SW480 (cell line): ENCODE measurements around the gene PDE4D.

Experiments
- DNase-seq: peaks from one replicate; pipeline ENCODE4 v3.0.0-alpha.2; 2016; ENCODE audit warnings: low spot score

Gene PDE4D

GRCh38 chr5:59249726-59250125 is 643.8 kb downstream of the PDE4D start:
- no peak for DNase-seq

GRCh38 chr5:59249160-59249559 is 644.4 kb downstream of the PDE4D start:
- DNase-seq, result no peak

- no peak for DNase-seq
Measured at GRCh38 chr5:59246882-59247281, 646.6 kb downstream of the PDE4D start.

- DNase-seq, result peak; percentile 79
Measured at GRCh38 chr5:59246145-59246869, 647.2 kb downstream of the PDE4D start.

- no peak for DNase-seq
Measured at GRCh38 chr5:59245198-59245597, 648.3 kb downstream of the PDE4D start.

GRCh38 chr5:59241552-59241951 is 652.0 kb downstream of the PDE4D start:
- no peak for DNase-seq

- DNase-seq, result peak; percentile 52
Measured at GRCh38 chr5:59241119-59241518, 652.4 kb downstream of the PDE4D start.

- peak; percentile 79 for DNase-seq
Measured at GRCh38 chr5:59238126-59238902, 655.2 kb downstream of the PDE4D start.

- DNase-seq, result no peak
Measured at GRCh38 chr5:59236986-59237385, 656.5 kb downstream of the PDE4D start.

- DNase-seq, result no peak
Measured at GRCh38 chr5:59236448-59236847, 657.1 kb downstream of the PDE4D start.

GRCh38 chr5:59234236-59234635 is 659.3 kb downstream of the PDE4D start:
- DNase-seq, result no peak

- DNase-seq, result no peak
Measured at GRCh38 chr5:59231221-59231931, 662.1 kb downstream of the PDE4D start.

GRCh38 chr5:59222687-59223511 is 670.6 kb downstream of the PDE4D start:
- no peak for DNase-seq

- no peak for DNase-seq
Measured at GRCh38 chr5:59221769-59222168, 671.8 kb downstream of the PDE4D start.

- DNase-seq, result peak; percentile 42
Measured at GRCh38 chr5:59218424-59219045, 675.0 kb downstream of the PDE4D start.

- DNase-seq, result no peak
Measured at GRCh38 chr5:59216841-59217240, 676.7 kb downstream of the PDE4D start.

GRCh38 chr5:59212596-59212995 is 680.9 kb downstream of the PDE4D start:
- no peak for DNase-seq

- DNase-seq, result no peak
Measured at GRCh38 chr5:59209758-59210359, 683.7 kb downstream of the PDE4D start.

- no peak for DNase-seq
Measured at GRCh38 chr5:59208474-59208873, 685.1 kb downstream of the PDE4D start.

- DNase-seq, result no peak
Measured at GRCh38 chr5:59207401-59207800, 686.1 kb downstream of the PDE4D start.

- no peak for DNase-seq
Measured at GRCh38 chr5:59206132-59206581, 687.4 kb downstream of the PDE4D start.
